KMS-11 (cell line): Measurements from ENCODE around the gene IQCC.

Experiments
- H2AFZ ChIP-seq: fragments of 200-600 bp; sonication (generic); 2 replicates; pipeline ENCODE4 v1.6.1; 2016; ENCODE audit warnings: antibody characterized with exemption, mixed run types, low read depth
- H3K27ac ChIP-seq: fragments of 200-600 bp; sonication (generic); 2 replicates; pipeline ENCODE4 v1.6.1; 2016; ENCODE audit warnings: mild to moderate bottlenecking, mixed run types
- H3K27me3 ChIP-seq: fragments of 200-600 bp; sonication (generic); 2 replicates; pipeline ENCODE4 v1.6.1; 2017; ENCODE audit warnings: mild to moderate bottlenecking, low read depth, mixed run types, moderate library complexity; ENCODE audit not compliant: insufficient read depth
- H3K36me3 ChIP-seq: fragments of 200-600 bp; sonication (generic); 2 replicates; pipeline ENCODE4 v1.6.1; 2017; ENCODE audit warnings: mild to moderate bottlenecking, mixed run types; ENCODE audit not compliant: insufficient read depth
- H3K4me1 ChIP-seq: fragments of 200-600 bp; sonication (generic); 2 replicates; pipeline ENCODE4 v1.6.1; 2016; ENCODE audit warnings: mild to moderate bottlenecking, low read depth, mixed run types; ENCODE audit not compliant: poor library complexity, severe bottlenecking
- H3K4me2 ChIP-seq: fragments of 200-600 bp; sonication (generic); 2 replicates; pipeline ENCODE4 v1.7.0; 2016; ENCODE audit warnings: mild to moderate bottlenecking, mixed run types
- H3K4me3 ChIP-seq: fragments of 200-600 bp; sonication (generic); IDR thresholded peaks from 2 replicates; pipeline ENCODE4 v1.6.1; 2017; ENCODE audit warnings: low read depth, low read length, mixed read lengths; ENCODE audit not compliant: insufficient read depth
- H3K79me2 ChIP-seq: fragments of 200-600 bp; sonication (generic); 2 replicates; pipeline ENCODE4 v1.6.1; 2016; ENCODE audit warnings: low read depth, mixed run types; ENCODE audit not compliant: insufficient read depth
- H3K9ac ChIP-seq: fragments of 200-600 bp; sonication (generic); 2 replicates; pipeline ENCODE4 v1.6.1; 2016; ENCODE audit warnings: mild to moderate bottlenecking, mixed run types
- H4K20me1 ChIP-seq: fragments of 200-600 bp; sonication (generic); 2 replicates; pipeline ENCODE4 v1.6.1; 2016; ENCODE audit warnings: mild to moderate bottlenecking, mixed run types; ENCODE audit not compliant: insufficient read depth
- TF ChIP-seq, protein P1 (sequence below): fragments of 200-600 bp; sonication (generic); conservative IDR thresholded peaks from 2 replicates; pipeline ENCODE4 v1.6.1; 2017; ENCODE audit warnings: low read depth, mild to moderate bottlenecking, antibody characterized with exemption, low read length, moderate library complexity, mixed read lengths

Gene IQCC

GRCh38 chr1:32246888-32247273 is 41.4 kb downstream of the IQCC start, which contains the start of gene FAM167B:
Gene FAM167B, plus strand, starts transcription at chr1:32247222. Its CDS starts 200 bp downstream, at chr1:32247422.
- H3K4me2 ChIP-seq = no peak within 1 kb of the TSS
- no peaks in the 10 kb centered on the region for H3K27me3 ChIP-seq
- H4K20me1 ChIP-seq = no peaks in the 10 kb centered on the region
- no peak within 1 kb of the TSS for H3K4me3 ChIP-seq
- no peaks in the 10 kb centered on the region for H3K36me3 ChIP-seq
- H3K79me2 ChIP-seq = no peaks in the 10 kb centered on the region
- peaks cover 17% of the 10 kb centered on the region for H3K4me1 ChIP-seq
- H2AFZ ChIP-seq = peak within 1 kb of the TSS; percentile 30; the same call in 1 of the 2 replicates
- no peak within 1 kb of the TSS for H3K27ac ChIP-seq
- H3K9ac ChIP-seq = no peak within 1 kb of the TSS
- TF ChIP-seq, protein P1, sequence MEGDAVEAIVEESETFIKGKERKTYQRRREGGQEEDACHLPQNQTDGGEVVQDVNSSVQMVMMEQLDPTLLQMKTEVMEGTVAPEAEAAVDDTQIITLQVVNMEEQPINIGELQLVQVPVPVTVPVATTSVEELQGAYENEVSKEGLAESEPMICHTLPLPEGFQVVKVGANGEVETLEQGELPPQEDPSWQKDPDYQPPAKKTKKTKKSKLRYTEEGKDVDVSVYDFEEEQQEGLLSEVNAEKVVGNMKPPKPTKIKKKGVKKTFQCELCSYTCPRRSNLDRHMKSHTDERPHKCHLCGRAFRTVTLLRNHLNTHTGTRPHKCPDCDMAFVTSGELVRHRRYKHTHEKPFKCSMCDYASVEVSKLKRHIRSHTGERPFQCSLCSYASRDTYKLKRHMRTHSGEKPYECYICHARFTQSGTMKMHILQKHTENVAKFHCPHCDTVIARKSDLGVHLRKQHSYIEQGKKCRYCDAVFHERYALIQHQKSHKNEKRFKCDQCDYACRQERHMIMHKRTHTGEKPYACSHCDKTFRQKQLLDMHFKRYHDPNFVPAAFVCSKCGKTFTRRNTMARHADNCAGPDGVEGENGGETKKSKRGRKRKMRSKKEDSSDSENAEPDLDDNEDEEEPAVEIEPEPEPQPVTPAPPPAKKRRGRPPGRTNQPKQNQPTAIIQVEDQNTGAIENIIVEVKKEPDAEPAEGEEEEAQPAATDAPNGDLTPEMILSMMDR = no peak

GRCh38 chr1:32247452-32247851 is 42.0 kb downstream of the IQCC start:
- TF ChIP-seq, protein P1 = no peak
- Histone ChIP-seq H3K36me3 (no peaks in the 10 kb centered on the region), H4K20me1 (no peaks in the 10 kb centered on the region), H3K79me2 (no peaks in the 10 kb centered on the region), H3K4me1 (peaks cover 17% of the 10 kb centered on the region), H3K4me2 (no peak overlapping the region), H3K4me3 (no peak overlapping the region), H3K9ac (no peak overlapping the region), H2AFZ (0 out of 2 replicates have a peak overlapping the region, but pooled peaks have one; percentile 30), H3K27me3 (no peaks in the 10 kb centered on the region), H3K27ac (no peak overlapping the region)

DNA sequence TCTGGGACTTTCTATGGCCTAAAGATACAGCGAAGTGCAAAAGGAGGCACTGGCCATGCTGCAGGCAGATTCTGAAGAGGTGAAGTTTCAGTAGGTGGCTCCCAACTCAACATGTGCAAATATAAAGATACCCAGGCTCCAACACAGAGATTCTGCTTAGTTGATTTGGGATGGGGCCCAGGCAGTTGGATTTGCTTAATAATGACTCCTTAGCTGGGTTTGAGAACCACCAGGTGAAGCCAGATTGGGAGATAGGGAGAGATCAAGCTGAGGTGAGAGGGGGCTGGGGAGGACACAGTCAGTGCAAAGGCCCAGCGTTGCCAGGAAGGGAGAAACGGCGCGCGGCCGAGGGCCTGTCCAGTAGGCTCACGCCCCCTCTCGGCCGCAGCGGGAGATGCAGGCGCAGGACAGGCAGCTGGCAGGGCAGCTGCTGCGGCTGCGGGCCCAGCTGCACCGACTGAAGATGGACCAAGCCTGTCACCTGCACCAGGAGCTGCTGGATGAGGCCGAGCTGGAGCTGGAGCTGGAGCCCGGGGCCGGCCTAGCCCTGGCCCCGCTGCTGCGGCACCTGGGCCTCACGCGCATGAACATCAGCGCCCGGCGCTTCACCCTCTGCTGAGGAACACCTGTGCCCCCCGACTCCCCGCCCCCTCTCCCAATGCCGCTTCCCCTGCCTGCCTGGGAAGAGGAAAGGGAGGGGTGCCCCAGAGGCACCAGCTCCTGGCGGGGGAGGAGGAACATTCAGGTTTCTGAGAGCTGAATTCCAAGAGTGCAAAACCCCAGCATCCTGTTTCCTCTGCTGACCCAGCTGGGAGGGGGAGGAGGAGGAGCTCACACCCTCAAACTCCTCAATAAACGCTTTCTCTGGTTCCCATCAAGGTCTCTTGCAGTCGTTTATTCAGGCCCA is 42.8 kb downstream of the IQCC start:
- H3K36me3 ChIP-seq = no peaks in the 10 kb centered on the region
- no peaks in the 10 kb centered on the region for H3K27me3 ChIP-seq
- TF ChIP-seq, protein P1 = peak; percentile 74
- H4K20me1 ChIP-seq = no peaks in the 10 kb centered on the region
- no peaks in the 10 kb centered on the region for H3K79me2 ChIP-seq
- H2AFZ ChIP-seq = peak overlapping the region; percentile 30; the same call in 1 of the 2 replicates
- H3K27ac ChIP-seq = no peak overlapping the region
- peaks cover 17% of the 10 kb centered on the region for H3K4me1 ChIP-seq
- H3K4me2 ChIP-seq = peak overlapping the region; percentile 9; the same call in 1 of the 2 replicates
- H3K4me3 ChIP-seq = no peak overlapping the region
- no peak overlapping the region for H3K9ac ChIP-seq

DNA sequence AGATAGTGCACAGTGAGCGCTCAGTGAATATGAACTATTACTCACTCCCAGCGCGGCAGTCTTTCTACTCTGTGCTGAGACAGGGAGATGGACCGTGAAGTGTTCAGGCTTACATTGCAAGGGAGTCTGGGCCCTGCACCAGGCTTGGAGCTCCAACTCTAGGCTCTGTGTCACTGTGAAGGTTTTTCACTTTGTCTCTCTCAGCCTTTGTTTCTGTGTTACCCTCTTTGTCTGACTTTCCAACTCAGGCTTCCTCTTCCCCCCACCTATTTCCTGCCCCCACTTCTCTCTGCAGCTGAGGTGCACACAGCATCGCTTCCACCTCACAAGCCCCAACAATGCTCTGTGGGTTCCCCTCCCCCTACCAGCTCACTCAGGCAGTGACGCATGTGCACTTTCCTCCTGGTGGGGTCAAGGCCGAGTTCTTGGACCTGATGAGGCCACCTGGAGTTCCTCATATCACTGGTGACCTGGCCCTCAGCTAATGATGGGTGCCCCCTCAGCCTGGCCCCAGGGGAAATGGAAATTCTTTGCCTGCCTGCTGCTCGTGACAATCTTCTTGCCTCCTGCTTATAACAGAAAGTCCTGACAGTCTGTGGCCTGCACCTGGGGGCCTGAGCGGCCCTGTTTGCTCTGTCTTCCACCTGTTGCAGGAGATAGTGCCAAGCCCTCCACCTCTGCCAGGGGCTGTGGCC is 44.5 kb downstream of the IQCC start:
- no peak overlapping the region for H3K9ac ChIP-seq
- H2AFZ ChIP-seq = peak overlapping the region; percentile 23
- H3K79me2 ChIP-seq = no peaks in the 10 kb centered on the region
- no peaks in the 10 kb centered on the region for H3K36me3 ChIP-seq
- TF ChIP-seq, protein P1 = no peak
- no peaks in the 10 kb centered on the region for H3K27me3 ChIP-seq
- H3K4me3 ChIP-seq = no peak overlapping the region
- peaks cover 17% of the 10 kb centered on the region for H3K4me1 ChIP-seq
- no peaks in the 10 kb centered on the region for H4K20me1 ChIP-seq
- H3K4me2 ChIP-seq = no peak overlapping the region
- peak overlapping the region; percentile 26; the same call in 1 of the 2 replicates for H3K27ac ChIP-seq
